WTC11 (cell line): ENCODE results near the gene U2SURP. TPM values are rescaled to one million over a fixed set of nuclear protein-coding genes. Genes with fewer than 3 reads are reported as not detected.

Experiments
- ATAC-seq: fragments of 200-7000 bp; cut with Tn5 transposase; 2 replicates; pipeline ENCODE4 v1.10.0; 2021; ENCODE audit warnings: mild to moderate bottlenecking, moderate library complexity
- CTCF ChIA-PET: fragments of 300-600 bp; sonication (Branson Sonifier 250); formaldehyde crosslinking; loops from one replicate; lab custom pipeline; 2021; ENCODE audit warnings: antibody characterized with exemption; lab: Charles Lee
- POLR2A ChIA-PET: fragments of 350-600 bp; sonication (Branson Sonifier 250); formaldehyde crosslinking; loops from one replicate; lab custom pipeline; 2021; ENCODE audit warnings: antibody characterized with exemption; lab: Charles Lee
- DNase-seq: peaks from one replicate; pipeline ENCODE4 v3.0.0; 2021; ENCODE audit warnings: low spot score
- H3K27ac Mint-ChIP-seq: 2 replicates; pipeline ENCODE4 v1.8.0; 2021; ENCODE audit warnings: mixed read lengths
- H3K27me3 Mint-ChIP-seq: 2 replicates; pipeline ENCODE4 v1.8.0; 2021; ENCODE audit warnings: low read depth, mild to moderate bottlenecking, moderate library complexity, mixed read lengths
- H3K36me3 Mint-ChIP-seq: 2 replicates; pipeline ENCODE4 v1.8.0; 2021; ENCODE audit warnings: mixed read lengths
- H3K4me1 Mint-ChIP-seq: 2 replicates; pipeline ENCODE4 v1.8.0; 2022; ENCODE audit warnings: mixed read lengths
- H3K4me3 Mint-ChIP-seq: 2 replicates; pipeline ENCODE4 v1.8.0; 2021; ENCODE audit warnings: mild to moderate bottlenecking, moderate library complexity, mixed read lengths
- H3K9me3 Mint-ChIP-seq: 2 replicates; pipeline ENCODE4 v1.8.0; 2021; ENCODE audit warnings: mixed read lengths
- AR ChIP-seq: fragments of 250-450 bp; sonication (Bioruptor Pico); IDR thresholded peaks from 2 replicates; pipeline ENCODE4 v1.9.0; 2021; ENCODE audit warnings: mild to moderate bottlenecking
- ATF1 ChIP-seq: sonication (generic); formaldehyde crosslinking; IDR thresholded peaks from 2 replicates; pipeline ENCODE4 v1.8.1; 2023; ENCODE audit warnings: mild to moderate bottlenecking, moderate library complexity, missing genetic modification reagents
- ATF2 ChIP-seq: sonication (generic); formaldehyde crosslinking; IDR thresholded peaks from 2 replicates; pipeline ENCODE4 v1.8.1; 2022; ENCODE audit warnings: low read depth, missing genetic modification reagents, borderline replicate concordance
- CBFB ChIP-seq: sonication (generic); formaldehyde crosslinking; IDR thresholded peaks from 2 replicates; pipeline ENCODE4 v1.8.1; 2022; ENCODE audit warnings: mild to moderate bottlenecking, low read depth, missing genetic modification reagents
- CDX4 ChIP-seq: fragments of 250-450 bp; sonication (Bioruptor Pico); IDR thresholded peaks from 2 replicates; pipeline ENCODE4 v1.9.0; 2021; ENCODE audit warnings: moderate library complexity, mild to moderate bottlenecking, inconsistent platforms, borderline replicate concordance
- E2F5 ChIP-seq: sonication (generic); formaldehyde crosslinking; IDR thresholded peaks from 2 replicates; pipeline ENCODE4 v1.8.1; 2022; ENCODE audit warnings: mild to moderate bottlenecking, moderate library complexity, missing genetic modification reagents
- ELF4 ChIP-seq: sonication (generic); formaldehyde crosslinking; IDR thresholded peaks from 2 replicates; pipeline ENCODE4 v1.8.1; 2022; ENCODE audit warnings: low read depth, mild to moderate bottlenecking, moderate library complexity, missing genetic modification reagents
- EMX1 ChIP-seq: fragments of 250-450 bp; sonication (Bioruptor Pico); IDR thresholded peaks from 2 replicates; pipeline ENCODE4 v1.8.0; 2021; ENCODE audit warnings: mild to moderate bottlenecking
- ETV6 ChIP-seq: sonication (generic); formaldehyde crosslinking; IDR thresholded peaks from 2 replicates; pipeline ENCODE4 v1.8.1; 2022; ENCODE audit warnings: mild to moderate bottlenecking, missing genetic modification reagents
- FOXJ3 ChIP-seq: sonication (generic); formaldehyde crosslinking; IDR thresholded peaks from 2 replicates; pipeline ENCODE4 v1.9.0; 2021; ENCODE audit warnings: missing genetic modification reagents, mild to moderate bottlenecking, borderline replicate concordance
- GABPB1 ChIP-seq: sonication (generic); formaldehyde crosslinking; IDR thresholded peaks from 2 replicates; pipeline ENCODE4 v1.8.1; 2023; ENCODE audit warnings: mild to moderate bottlenecking, missing genetic modification reagents
- HMGXB4 ChIP-seq: sonication (generic); formaldehyde crosslinking; IDR thresholded peaks from 2 replicates; pipeline ENCODE4 v1.8.1; 2023; ENCODE audit warnings: mild to moderate bottlenecking, moderate library complexity, missing genetic modification reagents
- KAT7 ChIP-seq: sonication (generic); formaldehyde crosslinking; IDR thresholded peaks from 2 replicates; pipeline ENCODE4 v1.8.1; 2023; ENCODE audit warnings: missing genetic modification reagents, mild to moderate bottlenecking, borderline replicate concordance
- MYBL2 ChIP-seq: sonication (generic); formaldehyde crosslinking; IDR thresholded peaks from 2 replicates; pipeline ENCODE4 v1.8.1; 2023; ENCODE audit warnings: mild to moderate bottlenecking, moderate library complexity, missing genetic modification reagents
- RELA ChIP-seq: sonication (generic); formaldehyde crosslinking; IDR thresholded peaks from 2 replicates; pipeline ENCODE4 v1.8.1; 2022; ENCODE audit warnings: missing genetic modification reagents, mild to moderate bottlenecking, borderline replicate concordance
- RORB ChIP-seq: fragments of 250-450 bp; sonication (Bioruptor Pico); IDR thresholded peaks from 2 replicates; pipeline ENCODE4 v1.9.0; 2021; ENCODE audit warnings: mild to moderate bottlenecking
- TCF7 ChIP-seq: sonication (generic); formaldehyde crosslinking; IDR thresholded peaks from 2 replicates; pipeline ENCODE4 v1.8.0; 2022; ENCODE audit warnings: mild to moderate bottlenecking, low read depth, missing genetic modification reagents, moderate library complexity
- TEAD1 ChIP-seq: sonication (generic); formaldehyde crosslinking; IDR thresholded peaks from 2 replicates; pipeline ENCODE4 v1.8.0; 2022; ENCODE audit warnings: mild to moderate bottlenecking, missing genetic modification reagents
- TEAD4 ChIP-seq: sonication (generic); formaldehyde crosslinking; IDR thresholded peaks from 2 replicates; pipeline ENCODE4 v1.8.0; 2022; ENCODE audit warnings: mild to moderate bottlenecking, missing genetic modification reagents
- USF2 ChIP-seq: sonication (generic); formaldehyde crosslinking; IDR thresholded peaks from 2 replicates; pipeline ENCODE4 v1.8.1; 2023; ENCODE audit warnings: mild to moderate bottlenecking, missing genetic modification reagents, moderate library complexity
- ZNF121 ChIP-seq: sonication (generic); formaldehyde crosslinking; IDR thresholded peaks from 2 replicates; pipeline ENCODE4 v1.8.0; 2023; ENCODE audit warnings: missing genetic modification reagents
- ZNF138 ChIP-seq: sonication (generic); formaldehyde crosslinking; conservative IDR thresholded peaks from 2 replicates; pipeline ENCODE4 v1.8.1; 2022; ENCODE audit warnings: mild to moderate bottlenecking, moderate library complexity, missing genetic modification reagents
- ZNF416 ChIP-seq: fragments of 250-450 bp; sonication (Bioruptor Pico); IDR thresholded peaks from 2 replicates; pipeline ENCODE4 v1.9.0; 2021; ENCODE audit warnings: mild to moderate bottlenecking, inconsistent platforms
- total RNA-seq: library from RNA; stranded (reverse); gene quantifications from 3 replicates; pipeline ENCODE4 v1.2.3, GENCODE V29; 2021

Gene U2SURP
- total RNA-seq, 1 experiment from 2014 or later: 133 TPM

GRCh38 chr3:143080196-143080595 lies 78.8 kb downstream of the U2SURP start:
- no peak for TF ChIP-seq TEAD1
- no peak for TF ChIP-seq ZNF138 (CRISPR knock-in tag)
- TF ChIP-seq CBFB (CRISPR knock-in tag): no peak
- TF ChIP-seq USF2: no peak
- TF ChIP-seq FOXJ3 (CRISPR knock-in tag): no peak
- TF ChIP-seq ATF1 (CRISPR knock-in tag): no peak
- TF ChIP-seq TEAD4 (CRISPR knock-in tag): no peak
- no peak for TF ChIP-seq AR (CRISPR knock-in tag)
- no peak for TF ChIP-seq ETV6 (CRISPR knock-in tag)
- TF ChIP-seq GABPB1 (CRISPR knock-in tag): no peak
- TF ChIP-seq RELA (CRISPR knock-in tag): no peak
- no peak for TF ChIP-seq MYBL2 (CRISPR knock-in tag)
- no peak for TF ChIP-seq ZNF416
- no peak for TF ChIP-seq CDX4 (CRISPR knock-in tag)
- no peak for TF ChIP-seq E2F5 (CRISPR knock-in tag)
- TF ChIP-seq ATF2 (CRISPR knock-in tag): no peak
- TF ChIP-seq EMX1 (CRISPR knock-in tag): no peak
- no peak for TF ChIP-seq KAT7 (CRISPR knock-in tag)
- no peak for TF ChIP-seq TCF7 (CRISPR knock-in tag)
- H3K27me3 Mint-ChIP-seq: no peaks in the 10 kb centered on the region
- ATAC-seq (no peak), DNase-seq (no peak)
- ChIA-PET POLR2A (no interaction called here), CTCF (no interaction called here)
- H3K9me3 Mint-ChIP-seq: peaks cover 9% of the 10 kb centered on the region
- no peak overlapping the region for H3K27ac Mint-ChIP-seq
- H3K4me3 Mint-ChIP-seq: no peak overlapping the region
- H3K36me3 Mint-ChIP-seq: peaks cover 8% of the 10 kb centered on the region
- peaks cover 5% of the 10 kb centered on the region for H3K4me1 Mint-ChIP-seq

GRCh38 chr3:143081365-143081764 lies 80.0 kb downstream of the U2SURP start:
- Mint-ChIP-seq H3K36me3 (peaks cover 9% of the 10 kb centered on the region), H3K27ac (no peak overlapping the region), H3K9me3 (peaks cover 9% of the 10 kb centered on the region), H3K27me3 (no peaks in the 10 kb centered on the region), H3K4me3 (no peak overlapping the region), H3K4me1 (peaks cover 5% of the 10 kb centered on the region)
- no peak for DNase-seq
- no peak for ATAC-seq
- no peak for TF ChIP-seq RORB (CRISPR knock-in tag)
- TF ChIP-seq ZNF121 (CRISPR knock-in tag): no peak
- no peak for TF ChIP-seq HMGXB4 (CRISPR knock-in tag)
- no peak for TF ChIP-seq ELF4 (CRISPR knock-in tag)
- ChIA-PET POLR2A (no interaction called here), CTCF (no interaction called here)
